ENCODE results near the gene PSMB11.

DNA sequence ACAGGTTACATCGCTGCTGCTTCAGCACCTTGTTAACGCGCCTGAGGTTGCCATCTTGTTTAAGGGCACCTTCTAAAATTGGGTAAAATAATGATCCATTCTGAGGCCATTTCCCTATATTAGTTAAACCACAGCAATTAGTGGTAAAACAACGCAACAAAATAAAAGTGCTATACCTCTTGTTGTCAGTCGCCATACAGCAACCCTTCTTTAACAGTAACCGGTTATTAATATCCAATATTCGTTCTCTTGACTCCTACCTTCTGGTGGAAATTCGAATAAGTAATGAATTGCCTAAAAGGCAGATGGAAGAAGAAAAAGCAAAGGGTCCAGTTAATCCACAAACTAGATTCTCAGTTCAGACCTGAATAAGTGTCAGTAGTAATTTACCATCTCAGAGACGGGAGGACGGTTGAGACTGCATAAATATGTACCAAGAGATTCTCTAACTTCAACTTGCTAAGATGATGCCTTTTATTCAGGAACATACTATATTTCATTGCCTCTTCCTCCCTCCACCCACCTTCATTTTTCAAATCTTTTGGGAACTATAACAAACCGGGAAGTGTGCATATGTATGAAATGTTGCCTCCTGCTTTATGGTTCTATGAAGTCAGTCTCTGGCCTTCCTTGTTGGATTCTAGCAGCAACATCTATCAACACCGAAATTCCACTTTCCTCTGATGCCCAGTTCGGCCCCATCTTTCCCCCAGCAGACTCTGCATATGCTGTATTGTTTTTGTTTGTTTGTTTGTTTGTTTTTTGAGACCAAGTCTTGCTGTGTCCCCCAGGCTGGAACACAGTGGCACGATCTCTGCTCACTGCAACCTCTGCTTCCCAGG lies 6.5 kb upstream of the PSMB11 start:
- TF ChIP-seq EZH2phosphoT487 (IDR thresholded peaks at IDR 0.05; ENCODE audit: borderline replicate concordance) (no peak), POLR2A (IDR thresholded peaks at IDR 0.05; ENCODE audit: borderline replicate concordance, extremely low read depth, insufficient read depth, insufficient read length) (no peak), SRF (IDR thresholded peaks at IDR 0.05; ENCODE audit: low read depth) (0 out of 2 replicates have a peak, but pooled peaks have one; percentile 27), FOSL1 (IDR thresholded peaks at IDR 0.05; ENCODE audit: low read depth) (no peak)
- TF ChIP-seq, protein P1, sequence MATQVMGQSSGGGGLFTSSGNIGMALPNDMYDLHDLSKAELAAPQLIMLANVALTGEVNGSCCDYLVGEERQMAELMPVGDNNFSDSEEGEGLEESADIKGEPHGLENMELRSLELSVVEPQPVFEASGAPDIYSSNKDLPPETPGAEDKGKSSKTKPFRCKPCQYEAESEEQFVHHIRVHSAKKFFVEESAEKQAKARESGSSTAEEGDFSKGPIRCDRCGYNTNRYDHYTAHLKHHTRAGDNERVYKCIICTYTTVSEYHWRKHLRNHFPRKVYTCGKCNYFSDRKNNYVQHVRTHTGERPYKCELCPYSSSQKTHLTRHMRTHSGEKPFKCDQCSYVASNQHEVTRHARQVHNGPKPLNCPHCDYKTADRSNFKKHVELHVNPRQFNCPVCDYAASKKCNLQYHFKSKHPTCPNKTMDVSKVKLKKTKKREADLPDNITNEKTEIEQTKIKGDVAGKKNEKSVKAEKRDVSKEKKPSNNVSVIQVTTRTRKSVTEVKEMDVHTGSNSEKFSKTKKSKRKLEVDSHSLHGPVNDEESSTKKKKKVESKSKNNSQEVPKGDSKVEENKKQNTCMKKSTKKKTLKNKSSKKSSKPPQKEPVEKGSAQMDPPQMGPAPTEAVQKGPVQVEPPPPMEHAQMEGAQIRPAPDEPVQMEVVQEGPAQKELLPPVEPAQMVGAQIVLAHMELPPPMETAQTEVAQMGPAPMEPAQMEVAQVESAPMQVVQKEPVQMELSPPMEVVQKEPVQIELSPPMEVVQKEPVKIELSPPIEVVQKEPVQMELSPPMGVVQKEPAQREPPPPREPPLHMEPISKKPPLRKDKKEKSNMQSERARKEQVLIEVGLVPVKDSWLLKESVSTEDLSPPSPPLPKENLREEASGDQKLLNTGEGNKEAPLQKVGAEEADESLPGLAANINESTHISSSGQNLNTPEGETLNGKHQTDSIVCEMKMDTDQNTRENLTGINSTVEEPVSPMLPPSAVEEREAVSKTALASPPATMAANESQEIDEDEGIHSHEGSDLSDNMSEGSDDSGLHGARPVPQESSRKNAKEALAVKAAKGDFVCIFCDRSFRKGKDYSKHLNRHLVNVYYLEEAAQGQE (IDR thresholded peaks at IDR 0.05; ENCODE audit: low read depth) = no peak
- TF ChIP-seq, protein P2, sequence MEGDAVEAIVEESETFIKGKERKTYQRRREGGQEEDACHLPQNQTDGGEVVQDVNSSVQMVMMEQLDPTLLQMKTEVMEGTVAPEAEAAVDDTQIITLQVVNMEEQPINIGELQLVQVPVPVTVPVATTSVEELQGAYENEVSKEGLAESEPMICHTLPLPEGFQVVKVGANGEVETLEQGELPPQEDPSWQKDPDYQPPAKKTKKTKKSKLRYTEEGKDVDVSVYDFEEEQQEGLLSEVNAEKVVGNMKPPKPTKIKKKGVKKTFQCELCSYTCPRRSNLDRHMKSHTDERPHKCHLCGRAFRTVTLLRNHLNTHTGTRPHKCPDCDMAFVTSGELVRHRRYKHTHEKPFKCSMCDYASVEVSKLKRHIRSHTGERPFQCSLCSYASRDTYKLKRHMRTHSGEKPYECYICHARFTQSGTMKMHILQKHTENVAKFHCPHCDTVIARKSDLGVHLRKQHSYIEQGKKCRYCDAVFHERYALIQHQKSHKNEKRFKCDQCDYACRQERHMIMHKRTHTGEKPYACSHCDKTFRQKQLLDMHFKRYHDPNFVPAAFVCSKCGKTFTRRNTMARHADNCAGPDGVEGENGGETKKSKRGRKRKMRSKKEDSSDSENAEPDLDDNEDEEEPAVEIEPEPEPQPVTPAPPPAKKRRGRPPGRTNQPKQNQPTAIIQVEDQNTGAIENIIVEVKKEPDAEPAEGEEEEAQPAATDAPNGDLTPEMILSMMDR (IDR thresholded peaks at IDR 0.05 in 2 of 3, conservative IDR thresholded peaks at IDR 0.05 in 1 of 3; ENCODE audit: borderline replicate concordance in 1 of 3, insufficient read depth in 1 of 3, low read depth in 2 of 3, low read length in 2 of 3) = no peak
- TF ChIP-seq, protein P3, sequence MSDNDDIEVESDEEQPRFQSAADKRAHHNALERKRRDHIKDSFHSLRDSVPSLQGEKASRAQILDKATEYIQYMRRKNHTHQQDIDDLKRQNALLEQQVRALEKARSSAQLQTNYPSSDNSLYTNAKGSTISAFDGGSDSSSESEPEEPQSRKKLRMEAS (IDR thresholded peaks at IDR 0.05) = no peak
